MM.1S (cell line): ENCODE results near the gene GPHN.

Experiments used
- DNase-seq: peaks from one replicate; pipeline ENCODE4 v3.0.0-alpha.2; 2015
- H2AFZ ChIP-seq: fragments of 300-600 bp; sonication (generic); 2 replicates; pipeline ENCODE4 v1.6.0; 2016; ENCODE audit warnings: antibody characterized with exemption, low read length
- H3F3A ChIP-seq: fragments of 300-600 bp; sonication (generic); 2 replicates; pipeline ENCODE4 v1.6.1; 2016; ENCODE audit warnings: mild to moderate bottlenecking, antibody characterized with exemption, low read length, moderate library complexity, mixed read lengths; ENCODE audit not compliant: insufficient read depth
- H3K27ac ChIP-seq: fragments of 300-600 bp; sonication (generic); 2 replicates; pipeline ENCODE4 v1.5.1; 2016; ENCODE audit warnings: mild to moderate bottlenecking, low read length
- H3K27me3 ChIP-seq: fragments of 300-600 bp; sonication (generic); replicated peaks from 2 replicates; pipeline ENCODE4 v1.6.0; 2016; ENCODE audit warnings: low read length; ENCODE audit not compliant: insufficient read depth
- H3K36me3 ChIP-seq: fragments of 300-600 bp; sonication (generic); replicated peaks from 2 replicates; pipeline ENCODE4 v1.6.1; 2016; ENCODE audit warnings: mild to moderate bottlenecking, low read length, mixed read lengths; ENCODE audit not compliant: insufficient read depth
- H3K4me1 ChIP-seq: fragments of 300-600 bp; sonication (generic); 2 replicates; pipeline ENCODE4 v1.6.1; 2016; ENCODE audit warnings: low read length, mixed read lengths
- H3K4me2 ChIP-seq: fragments of 300-600 bp; sonication (generic); 2 replicates; pipeline ENCODE4 v1.6.0; 2016; ENCODE audit warnings: low read depth, low read length
- H3K4me3 ChIP-seq: fragments of 300-600 bp; sonication (generic); 2 replicates; pipeline ENCODE4 v1.5.1; 2016; ENCODE audit warnings: low read length, mixed read lengths
- H3K79me2 ChIP-seq: fragments of 300-600 bp; sonication (generic); 2 replicates; pipeline ENCODE4 v1.6.1; 2016; ENCODE audit warnings: mixed run types, low read length, mixed read lengths
- H3K9ac ChIP-seq: fragments of 300-600 bp; sonication (generic); 2 replicates; pipeline ENCODE4 v1.6.1; 2016; ENCODE audit warnings: low read length, mixed read lengths
- H3K9me2 ChIP-seq: fragments of 300-600 bp; sonication (generic); replicated peaks from 2 replicates; pipeline ENCODE4 v1.6.1; 2016; ENCODE audit warnings: mild to moderate bottlenecking, low read length, mixed read lengths; ENCODE audit not compliant: insufficient read depth
- H3K9me3 ChIP-seq: fragments of 300-600 bp; sonication (generic); replicated peaks from 2 replicates; pipeline ENCODE4 v1.6.1; 2016; ENCODE audit warnings: mild to moderate bottlenecking, low read length, mixed read lengths; ENCODE audit not compliant: insufficient read depth
- H4K20me1 ChIP-seq: fragments of 300-600 bp; sonication (generic); 2 replicates; pipeline ENCODE4 v1.6.1; 2016; ENCODE audit warnings: mild to moderate bottlenecking, low read length, moderate library complexity, mixed read lengths; ENCODE audit not compliant: insufficient read depth
- EZH2 ChIP-seq: fragments of 300-600 bp; sonication (generic); optimal IDR thresholded peaks from 2 replicates; pipeline ENCODE3; 2017; ENCODE audit warnings: low read depth, mild to moderate bottlenecking, antibody characterized with exemption, low read length, mixed read lengths
- EZH2phosphoT487 ChIP-seq: fragments of 300-600 bp; sonication (generic); IDR thresholded peaks from 2 replicates; pipeline ENCODE4 v1.6.1; 2018; ENCODE audit warnings: antibody characterized with exemption, low read length
- TF ChIP-seq, protein P1 (sequence below): fragments of 300-600 bp; sonication (generic); IDR thresholded peaks from 2 replicates; pipeline ENCODE4 v1.5.1; 2016; ENCODE audit warnings: antibody characterized with exemption, low read length, mixed read lengths

The GPHN gene

DNA sequence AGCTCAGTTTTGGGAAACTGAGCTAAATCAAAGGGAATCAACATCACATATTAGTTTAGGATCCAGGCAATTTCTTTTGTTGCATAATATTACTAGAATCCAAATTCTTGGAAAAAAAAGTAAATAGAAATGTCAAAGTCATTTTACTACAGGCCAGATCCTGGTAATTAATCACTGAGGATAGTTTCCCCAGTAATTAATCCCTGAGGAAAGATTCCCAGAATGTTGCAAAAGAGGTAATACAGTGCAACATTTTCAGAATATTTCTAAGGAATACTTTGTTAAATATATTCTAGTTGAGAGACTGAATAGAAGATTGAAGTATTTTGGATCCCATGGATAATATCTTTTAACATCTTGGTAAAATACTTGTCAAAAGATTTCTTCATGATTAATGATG, 474.3 kb downstream of the GPHN start:
- no peak overlapping the region for H3K27ac ChIP-seq
- no peaks in the 10 kb centered on the region for H4K20me1 ChIP-seq
- DNase-seq, result no peak
- H3K4me1 ChIP-seq, result peaks cover 9% of the 10 kb centered on the region; the same call in 1 of the 2 replicates
- H3F3A ChIP-seq, result no peaks in the 10 kb centered on the region
- H3K9me3 ChIP-seq, result no peaks in the 10 kb centered on the region
- no peaks in the 10 kb centered on the region for H3K36me3 ChIP-seq
- no peaks in the 10 kb centered on the region for H3K79me2 ChIP-seq
- H3K4me2 ChIP-seq, result no peak overlapping the region
- TF ChIP-seq, protein P1, sequence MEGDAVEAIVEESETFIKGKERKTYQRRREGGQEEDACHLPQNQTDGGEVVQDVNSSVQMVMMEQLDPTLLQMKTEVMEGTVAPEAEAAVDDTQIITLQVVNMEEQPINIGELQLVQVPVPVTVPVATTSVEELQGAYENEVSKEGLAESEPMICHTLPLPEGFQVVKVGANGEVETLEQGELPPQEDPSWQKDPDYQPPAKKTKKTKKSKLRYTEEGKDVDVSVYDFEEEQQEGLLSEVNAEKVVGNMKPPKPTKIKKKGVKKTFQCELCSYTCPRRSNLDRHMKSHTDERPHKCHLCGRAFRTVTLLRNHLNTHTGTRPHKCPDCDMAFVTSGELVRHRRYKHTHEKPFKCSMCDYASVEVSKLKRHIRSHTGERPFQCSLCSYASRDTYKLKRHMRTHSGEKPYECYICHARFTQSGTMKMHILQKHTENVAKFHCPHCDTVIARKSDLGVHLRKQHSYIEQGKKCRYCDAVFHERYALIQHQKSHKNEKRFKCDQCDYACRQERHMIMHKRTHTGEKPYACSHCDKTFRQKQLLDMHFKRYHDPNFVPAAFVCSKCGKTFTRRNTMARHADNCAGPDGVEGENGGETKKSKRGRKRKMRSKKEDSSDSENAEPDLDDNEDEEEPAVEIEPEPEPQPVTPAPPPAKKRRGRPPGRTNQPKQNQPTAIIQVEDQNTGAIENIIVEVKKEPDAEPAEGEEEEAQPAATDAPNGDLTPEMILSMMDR, result no peak
- TF ChIP-seq EZH2 (no peak), EZH2phosphoT487 (no peak)
- H3K9ac ChIP-seq, result no peak overlapping the region
- no peak overlapping the region for H2AFZ ChIP-seq
- no peaks in the 10 kb centered on the region for H3K27me3 ChIP-seq
- H3K4me3 ChIP-seq, result no peak overlapping the region
- H3K9me2 ChIP-seq, result no peaks in the 10 kb centered on the region

DNA sequence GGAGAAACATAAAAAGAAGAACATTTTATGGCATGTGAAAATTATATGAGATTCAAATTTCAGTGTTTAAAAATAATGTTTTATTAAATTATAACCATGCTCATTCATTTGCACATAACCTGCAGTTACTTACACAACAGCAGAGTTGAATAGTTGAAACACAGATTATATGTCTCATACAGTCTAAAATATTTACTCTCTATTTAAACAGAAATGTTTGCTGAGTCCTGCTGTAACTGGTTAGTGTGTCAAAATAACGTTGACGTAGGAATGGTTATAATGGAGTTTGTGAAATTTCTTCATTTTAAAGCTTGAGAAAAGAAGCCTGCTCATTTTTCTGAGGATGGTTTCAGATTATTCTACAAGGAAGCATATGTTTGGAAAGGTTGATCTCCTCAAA, 484.8 kb downstream of the GPHN start:
- peaks cover 6% of the 10 kb centered on the region; the same call in 1 of the 2 replicates for H3K4me1 ChIP-seq
- no peaks in the 10 kb centered on the region for H3F3A ChIP-seq
- no peak overlapping the region for H3K9ac ChIP-seq
- H3K36me3 ChIP-seq, result no peaks in the 10 kb centered on the region
- no peaks in the 10 kb centered on the region for H3K79me2 ChIP-seq
- DNase-seq, result no peak
- no peak overlapping the region for H3K4me3 ChIP-seq
- H3K27ac ChIP-seq, result no peak overlapping the region
- no peak overlapping the region for H2AFZ ChIP-seq
- no peak overlapping the region for H3K4me2 ChIP-seq
- H3K9me3 ChIP-seq, result no peaks in the 10 kb centered on the region
- H3K9me2 ChIP-seq, result no peaks in the 10 kb centered on the region
- TF ChIP-seq, protein P1, result no peak
- no peak for TF ChIP-seq EZH2phosphoT487
- no peak for TF ChIP-seq EZH2
- H3K27me3 ChIP-seq, result no peaks in the 10 kb centered on the region
- H4K20me1 ChIP-seq, result no peaks in the 10 kb centered on the region

DNA sequence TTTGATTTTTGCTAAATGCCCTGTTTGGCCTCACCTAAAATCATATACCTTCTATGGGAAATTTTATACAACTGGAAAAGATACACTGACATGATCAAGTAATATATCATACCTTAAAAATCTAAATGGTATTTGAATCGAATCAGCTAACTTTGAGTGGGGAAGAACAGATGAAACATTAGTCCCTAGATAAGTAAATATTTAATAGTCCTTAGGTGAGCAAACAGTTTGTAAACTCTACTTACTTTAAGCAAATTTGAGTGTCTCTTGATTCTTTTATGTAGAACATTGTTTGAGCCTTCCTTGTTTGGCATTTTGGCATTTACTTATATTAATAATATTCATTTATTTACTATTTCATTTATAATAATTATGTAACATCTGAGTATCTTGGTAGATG, 485.6 kb downstream of the GPHN start:
- Histone ChIP-seq H3K9ac (no peak overlapping the region), H3K4me2 (no peak overlapping the region), H3F3A (no peaks in the 10 kb centered on the region), H3K9me3 (no peaks in the 10 kb centered on the region), H3K4me3 (no peak overlapping the region), H3K9me2 (no peaks in the 10 kb centered on the region), H3K79me2 (no peaks in the 10 kb centered on the region), H2AFZ (no peak overlapping the region), H3K4me1 (peaks cover 7% of the 10 kb centered on the region; the same call in 1 of the 2 replicates), H3K27me3 (no peaks in the 10 kb centered on the region), H3K27ac (no peak overlapping the region), H4K20me1 (no peaks in the 10 kb centered on the region), H3K36me3 (no peaks in the 10 kb centered on the region)
- no peak for DNase-seq
- TF ChIP-seq, protein P1, result no peak
- TF ChIP-seq EZH2phosphoT487, result no peak
- no peak for TF ChIP-seq EZH2
